Right renal pelvis (tissue), 4 donors: ENCODE results near the gene CAB39. TPM values are rescaled to one million over a fixed set of nuclear protein-coding genes. Genes with fewer than 3 reads are reported as not detected.

ENCODE experiments used
- DNase-seq, 4 donors: peaks; one replicate each; pipeline ENCODE4 v3.0.0-alpha.2; 2013; ENCODE audit warnings: low read depth in 4 of 4, low spot score in 3 of 4, missing footprints in 1 of 4
- polyA plus RNA-seq, 4 donors: library from polyadenylated mRNA; unstranded; fragments of 120-200 nt; gene quantifications; one replicate each; pipeline ENCODE4 v1.2.1, GENCODE V29; 2013; ENCODE audit not compliant: insufficient read length in 4 of 4

CAB39 gene
- polyA plus RNA-seq, 4 donors = 77.6 to 102 (median 91.2) TPM

- DNase-seq = no peak
Measured at GRCh38 chr2:230849633-230850357, 137.2 kb downstream of the CAB39 start.

GRCh38 chr2:230850358-230850658, 137.7 kb downstream of the CAB39 start:
- no peak for DNase-seq

- no peak for DNase-seq
Measured at GRCh38 chr2:230852113-230852512, 139.5 kb downstream of the CAB39 start.

- DNase-seq = no peak
Measured at GRCh38 chr2:230861552-230862255, 149.1 kb downstream of the CAB39 start.

GRCh38 chr2:230862292-230862691, 149.7 kb downstream of the CAB39 start:
- no peak for DNase-seq

- no peak for DNase-seq
Measured at GRCh38 chr2:230863031-230863430, 150.4 kb downstream of the CAB39 start.

- DNase-seq = no peak
Measured at GRCh38 chr2:230863442-230864121, 150.9 kb downstream of the CAB39 start.

- no peak for DNase-seq
Measured at GRCh38 chr2:230864122-230864604, 151.5 kb downstream of the CAB39 start.

- DNase-seq = no peak
Measured at GRCh38 chr2:230864605-230865306, 152.1 kb downstream of the CAB39 start, which contains the start of gene ITM2C. Gene ITM2C, plus strand, starts transcription at chr2:230864942. Its CDS starts 84 bp downstream, at chr2:230865026.

GRCh38 chr2:230865307-230865765, 152.7 kb downstream of the CAB39 start:
- no peak for DNase-seq

- no peak for DNase-seq
Measured at GRCh38 chr2:230865766-230866755, 153.4 kb downstream of the CAB39 start.

- no peak for DNase-seq
Measured at GRCh38 chr2:230866756-230867523, 154.3 kb downstream of the CAB39 start.

GRCh38 chr2:230868161-230868946, 155.7 kb downstream of the CAB39 start:
- DNase-seq = peak in 2 of 4 donors; percentile 79 to 81

- peak in 3 of 4 donors; percentile 72 to 83 (median 83) for DNase-seq
Measured at GRCh38 chr2:230868947-230869913, 156.6 kb downstream of the CAB39 start.

- DNase-seq = no peak
Measured at GRCh38 chr2:230869914-230870543, 157.4 kb downstream of the CAB39 start.
